Colonic mucosa (tissue), 4 donors: Measurements from ENCODE around the gene NRP2. TPM values are rescaled to one million over a fixed set of nuclear protein-coding genes. Genes with fewer than 3 reads are reported as not detected.
A peak's percentile ranks its signal among the peaks of the same experiment; 100 is the strongest.

Experiments
- DNase-seq: peaks from one replicate; pipeline ENCODE4 v3.0.0-alpha.2; 2020
- H3K27ac ChIP-seq: fragments of 200-600 bp; one replicate; pipeline ENCODE4 v1.8.0; 2021
- H3K27me3 ChIP-seq: fragments of 200-600 bp; one replicate; pipeline ENCODE4 v1.8.0; 2021
- H3K36me3 ChIP-seq: fragments of 200-600 bp; one replicate; pipeline ENCODE4 v1.8.0; 2021
- H3K4me1 ChIP-seq: fragments of 200-600 bp; one replicate; pipeline ENCODE4 v1.8.0; 2021; ENCODE audit warnings: mild to moderate bottlenecking
- H3K4me3 ChIP-seq: fragments of 200-600 bp; one replicate; pipeline ENCODE4 v1.8.0; 2021
- H3K9ac ChIP-seq, 2 donors: one replicate each; pipeline ENCODE4 v1.7.0; 2013; ENCODE audit warnings: control low read depth in 2 of 2, low read depth in 2 of 2, low read length in 2 of 2
- H3K9me3 ChIP-seq: fragments of 200-600 bp; one replicate; pipeline ENCODE4 v1.8.0; 2021
- intact Hi-C: fragments of 100-400 bp; cut with DNase I; formaldehyde crosslinking; loops from one replicate; pipeline ENCODE4 v1.14.1; 2022
- total RNA-seq, 2 donors: library from RNA; stranded (reverse); fragmentation: NEBNext Ultra II Directional in 1 of 2; extraction: Animal tissue kit (Norgen Biotek cat#: 25700) in 1 of 2; gene quantifications; one replicate each; pipeline ENCODE4 v1.2.1, GENCODE V29; 2021
- TF ChIP-seq, protein P1 (sequence below): fragments of 200-600 bp; IDR thresholded peaks from one replicate; pipeline ENCODE4 v1.8.0; 2022; ENCODE audit warnings: antibody characterized with exemption, mild to moderate bottlenecking
- donor health status: healthy.
- donor health status: DM: no; HTN: no; CAD: no.
- donor health status: DM: no; HTN: no; CAD: no.

NRP2 gene
- total RNA-seq, 2 donors from 2014 or later, result 5.4 to 25.2 TPM

DNA sequence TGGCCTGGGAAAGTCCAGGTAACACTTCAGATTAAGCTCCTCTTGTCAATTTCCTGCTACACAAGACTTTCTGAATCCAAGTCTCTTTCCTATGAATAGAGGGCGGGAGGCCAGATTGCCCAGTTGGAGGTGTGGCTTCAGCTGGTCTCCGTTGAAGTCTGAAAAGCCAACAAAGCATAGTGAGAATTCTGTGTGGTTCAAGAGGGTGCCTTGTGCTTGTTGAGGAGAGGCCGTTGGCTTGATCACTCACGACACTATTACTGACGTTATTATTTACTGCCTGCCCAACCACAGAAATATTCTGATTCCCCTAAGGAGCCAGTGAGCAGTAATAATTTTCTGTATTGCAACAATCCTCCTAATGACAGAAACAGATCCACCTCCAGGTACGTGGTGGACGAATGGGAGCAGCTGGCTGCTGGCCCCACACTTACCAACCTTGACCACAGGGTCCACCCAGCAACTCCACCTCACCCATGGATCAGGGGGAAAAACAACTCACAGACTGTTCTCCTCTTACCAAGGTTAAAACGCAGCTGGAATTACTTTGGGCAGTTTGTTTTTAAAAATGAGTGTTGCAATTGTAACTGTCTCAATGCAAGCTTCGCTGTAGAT lies 21.9 kb downstream of the NRP2 start:
- no peaks in the 10 kb centered on the region for H3K36me3 ChIP-seq
- TF ChIP-seq, protein P1, sequence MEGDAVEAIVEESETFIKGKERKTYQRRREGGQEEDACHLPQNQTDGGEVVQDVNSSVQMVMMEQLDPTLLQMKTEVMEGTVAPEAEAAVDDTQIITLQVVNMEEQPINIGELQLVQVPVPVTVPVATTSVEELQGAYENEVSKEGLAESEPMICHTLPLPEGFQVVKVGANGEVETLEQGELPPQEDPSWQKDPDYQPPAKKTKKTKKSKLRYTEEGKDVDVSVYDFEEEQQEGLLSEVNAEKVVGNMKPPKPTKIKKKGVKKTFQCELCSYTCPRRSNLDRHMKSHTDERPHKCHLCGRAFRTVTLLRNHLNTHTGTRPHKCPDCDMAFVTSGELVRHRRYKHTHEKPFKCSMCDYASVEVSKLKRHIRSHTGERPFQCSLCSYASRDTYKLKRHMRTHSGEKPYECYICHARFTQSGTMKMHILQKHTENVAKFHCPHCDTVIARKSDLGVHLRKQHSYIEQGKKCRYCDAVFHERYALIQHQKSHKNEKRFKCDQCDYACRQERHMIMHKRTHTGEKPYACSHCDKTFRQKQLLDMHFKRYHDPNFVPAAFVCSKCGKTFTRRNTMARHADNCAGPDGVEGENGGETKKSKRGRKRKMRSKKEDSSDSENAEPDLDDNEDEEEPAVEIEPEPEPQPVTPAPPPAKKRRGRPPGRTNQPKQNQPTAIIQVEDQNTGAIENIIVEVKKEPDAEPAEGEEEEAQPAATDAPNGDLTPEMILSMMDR, result no peak
- intact Hi-C loops, result no loop called here
- H3K9me3 ChIP-seq, result no peaks in the 10 kb centered on the region
- DNase-seq, result no peak
- H3K27ac ChIP-seq, result no peak overlapping the region
- no peaks in the 10 kb centered on the region for H3K27me3 ChIP-seq
- no peak overlapping the region for H3K4me3 ChIP-seq
- peaks cover 6% of the 10 kb centered on the region for H3K4me1 ChIP-seq
- no peak overlapping the region for H3K9ac ChIP-seq

DNA sequence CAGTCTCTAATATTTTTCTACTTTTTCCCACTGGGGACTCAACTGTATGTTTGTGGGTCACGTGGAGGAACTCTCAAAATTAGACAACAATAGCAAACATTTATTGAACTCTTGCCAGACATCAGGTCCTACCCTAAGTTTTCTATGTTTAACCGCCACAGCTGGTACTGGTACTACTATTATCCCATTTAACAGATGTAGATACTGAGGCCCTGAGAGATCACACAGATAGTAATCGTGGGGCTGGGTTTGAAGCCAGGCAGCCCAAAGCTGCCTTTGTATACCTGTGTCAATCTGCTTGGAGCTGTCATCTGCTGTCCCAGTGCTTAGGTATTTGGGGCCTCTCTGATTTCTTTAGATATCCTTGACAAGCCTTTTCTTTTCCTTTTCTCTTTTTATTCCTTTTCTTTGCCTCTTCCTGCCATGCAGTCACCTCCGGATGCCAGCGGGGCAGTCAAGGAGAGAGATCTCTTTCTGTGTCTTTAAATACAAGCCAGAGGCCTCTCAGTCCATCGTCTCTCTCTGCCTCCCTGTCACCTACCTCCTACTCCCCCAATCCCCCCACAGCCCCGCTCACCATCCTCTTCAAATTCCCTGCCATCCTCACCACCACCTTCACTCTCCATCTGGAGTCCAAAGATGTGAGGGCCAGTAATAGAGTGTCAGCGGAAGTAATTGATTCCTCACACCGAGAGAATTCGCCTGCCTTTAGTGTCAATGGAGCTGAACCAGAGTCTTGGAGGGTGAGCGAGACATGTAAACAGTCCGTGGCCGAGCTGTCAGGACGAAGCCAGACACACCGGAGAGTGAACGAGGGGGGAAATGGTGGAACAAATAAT lies 23.4 kb downstream of the NRP2 start:
- Histone ChIP-seq H3K27ac (peak overlapping the region; percentile 74), H3K4me1 (peaks cover 6% of the 10 kb centered on the region), H3K4me3 (no peak overlapping the region), H3K27me3 (no peaks in the 10 kb centered on the region), H3K9me3 (no peaks in the 10 kb centered on the region), H3K9ac (no peak overlapping the region), H3K36me3 (no peaks in the 10 kb centered on the region)
- DNase-seq, result no peak
- TF ChIP-seq, protein P1, result no peak
- intact Hi-C loops, result no loop called here

GRCh38 chr2:205706769-205707381 lies 24.6 kb downstream of the NRP2 start:
- no peaks in the 10 kb centered on the region for H3K9me3 ChIP-seq
- H3K27ac ChIP-seq, result peak overlapping the region; percentile 74
- peaks cover 6% of the 10 kb centered on the region for H3K4me1 ChIP-seq
- intact Hi-C loops, result no loop called here
- TF ChIP-seq, protein P1, result no peak
- no peaks in the 10 kb centered on the region for H3K27me3 ChIP-seq
- peak overlapping the region; percentile 12 to 27 for H3K9ac ChIP-seq
- no peak overlapping the region for H3K4me3 ChIP-seq
- no peaks in the 10 kb centered on the region for H3K36me3 ChIP-seq
- DNase-seq, result peak; percentile 35

- Histone ChIP-seq H3K4me1 (peaks cover 6% of the 10 kb centered on the region), H3K9ac (no peak overlapping the region), H3K9me3 (no peaks in the 10 kb centered on the region), H3K36me3 (no peaks in the 10 kb centered on the region), H3K27ac (peak overlapping the region; percentile 74), H3K4me3 (no peak overlapping the region), H3K27me3 (no peaks in the 10 kb centered on the region)
- no peak for DNase-seq
- TF ChIP-seq, protein P1, result no peak
- intact Hi-C loops, result no loop called here
These were observed 25.9 kb downstream of the NRP2 start for GRCh38 chr2:205708231-205708631.

DNA sequence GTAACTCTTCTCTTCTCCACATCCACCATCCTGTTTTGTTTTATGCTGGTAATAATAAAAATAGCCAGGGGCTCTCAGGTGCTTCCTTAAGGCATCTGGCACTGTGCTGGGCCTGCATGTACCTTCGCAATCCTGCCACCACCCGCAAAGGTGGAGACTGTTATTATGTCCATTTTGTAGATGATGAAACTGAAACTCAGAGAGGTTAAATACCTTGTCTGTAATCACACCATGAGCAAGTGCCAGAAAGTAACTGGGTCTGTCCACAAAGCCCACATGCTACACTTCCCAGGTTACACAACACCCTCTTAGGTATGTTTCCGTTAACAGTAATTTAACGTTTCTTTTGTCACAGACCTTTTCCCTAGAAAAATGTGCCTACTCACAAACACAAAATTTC lies 27.0 kb downstream of the NRP2 start:
- H3K4me1 ChIP-seq, result peaks cover 6% of the 10 kb centered on the region

More for the DNA sequence above, 27.0 kb downstream of the NRP2 start:
- intact Hi-C loops, result no loop called here
- TF ChIP-seq, protein P1, result no peak
- no peaks in the 10 kb centered on the region for H3K9me3 ChIP-seq
- no peaks in the 10 kb centered on the region for H3K27me3 ChIP-seq
- no peak overlapping the region for H3K9ac ChIP-seq
- no peak overlapping the region for H3K27ac ChIP-seq
- no peak for DNase-seq
- no peaks in the 10 kb centered on the region for H3K36me3 ChIP-seq
- no peak overlapping the region for H3K4me3 ChIP-seq
